Natural killer cell (primary cell): ENCODE data around the gene NUDT14. TPM values are rescaled to one million over a fixed set of nuclear protein-coding genes. Genes with fewer than 3 reads are reported as not detected.

Experiments
- ATAC-seq, 3 donors: fragments of 150-1000 bp in 2 of 3; fragments of 200-7000 bp in 1 of 3; cut with Tn5 transposase; 1 replicate in 1 of 3; 2 replicates in 2 of 3; pipeline ENCODE4 v1.10.0; 2021; ENCODE audit warnings: mild to moderate bottlenecking in 2 of 3, moderate library complexity in 2 of 3
- DNase-seq, 2 donors: peaks; one replicate each; pipeline versions ENCODE4 v3.0.0 to v3.0.0-alpha.2; 2013 to 2021; ENCODE audit warnings: mixed read lengths in 1 of 2
- H3K27ac ChIP-seq: one replicate; pipeline ENCODE4 v1.5.1; 2013; ENCODE audit warnings: mild to moderate bottlenecking, low read length
- H3K27me3 ChIP-seq: one replicate; pipeline ENCODE4 v1.6.1; 2013; ENCODE audit warnings: low read length; ENCODE audit not compliant: control insufficient read depth, insufficient read depth
- H3K36me3 ChIP-seq: one replicate; pipeline ENCODE4 v1.6.1; 2013; ENCODE audit warnings: low read length; ENCODE audit not compliant: control insufficient read depth, insufficient read depth
- H3K4me1 ChIP-seq: one replicate; pipeline ENCODE4 v1.6.1; 2013; ENCODE audit warnings: low read length; ENCODE audit not compliant: control insufficient read depth, insufficient read depth
- H3K4me3 ChIP-seq: one replicate; pipeline ENCODE4 v1.5.1; 2013; ENCODE audit warnings: low read length
- H3K9me3 ChIP-seq: one replicate; pipeline ENCODE4 v1.6.1; 2013; ENCODE audit warnings: low read length; ENCODE audit not compliant: control insufficient read depth, insufficient read depth
- H3K27ac Mint-ChIP-seq, 2 donors: one replicate each; pipeline ENCODE4 v1.8.0; 2022; ENCODE audit warnings: mild to moderate bottlenecking in 2 of 2, mixed read lengths in 2 of 2, moderate library complexity in 1 of 2
- H3K27me3 Mint-ChIP-seq, 2 donors: one replicate each; pipeline ENCODE4 v1.8.0; 2022; ENCODE audit warnings: low read depth in 2 of 2, mixed read lengths in 2 of 2
- H3K36me3 Mint-ChIP-seq: one replicate; pipeline ENCODE4 v1.8.0; 2022; ENCODE audit warnings: mixed read lengths
- H3K4me1 Mint-ChIP-seq, 2 donors: one replicate each; pipeline ENCODE4 v1.8.0; 2022; ENCODE audit warnings: mixed read lengths in 2 of 2
- H3K4me3 Mint-ChIP-seq: one replicate; pipeline ENCODE4 v1.8.0; 2022; ENCODE audit warnings: mild to moderate bottlenecking, moderate library complexity, mixed read lengths
- H3K9me3 Mint-ChIP-seq, 2 donors: one replicate each; pipeline ENCODE4 v1.8.0; 2022; ENCODE audit warnings: mixed read lengths in 2 of 2
- CTCF ChIP-seq: fragments of 200-600 bp; IDR thresholded peaks from one replicate; pipeline ENCODE4 v1.8.0; 2022; ENCODE audit warnings: antibody characterized with exemption
- WGBS: methylation state at CpG from one replicate; pipeline ENCODE4 v1.1.7; 2013; ENCODE audit warnings: missing lambda C conversion rate; ENCODE audit not compliant: insufficient coverage; 5-methylcytosine and 5-hydroxymethylcytosine counted together
- intact Hi-C: fragments of 100-400 bp; cut with micrococcal nuclease; formaldehyde crosslinking; loops from one replicate; pipeline ENCODE4 v1.14.2; 2022
- total RNA-seq, 4 donors: library from RNA; stranded (reverse); fragments of 120-200 nt in 1 of 4; gene quantifications; one replicate each; pipeline versions ENCODE4 v1.2.3 to v1.2.4, GENCODE V29; 2013 to 2022

Gene NUDT14
- total RNA-seq, 3 donors from 2014 or later (not counting 1 experiment from before 2014, with no cell fraction given), result 16.0 to 32.9 (median 22.8) TPM

GRCh38 chr14:105155071-105155651, 26.0 kb downstream of the NUDT14 start:
- intact Hi-C loops, result no loop called here
- Mint-ChIP-seq H3K27ac (no peak overlapping the region), H3K9me3 (no peaks in the 10 kb centered on the region), H3K4me1 (no peaks in the 10 kb centered on the region), H3K4me3 (no peak overlapping the region), H3K27me3 (no peaks in the 10 kb centered on the region), H3K36me3 (no peaks in the 10 kb centered on the region)
- ATAC-seq (no peak), DNase-seq (no peak)
- WGBS, result 92% methylated on average over 24 of the region's 24 CpGs
- no peaks in the 10 kb centered on the region for H3K9me3 ChIP-seq
- H3K36me3 ChIP-seq, result no peaks in the 10 kb centered on the region
- peaks cover 6% of the 10 kb centered on the region for H3K4me1 ChIP-seq
- TF ChIP-seq CTCF, result no peak
- no peak overlapping the region for H3K27ac ChIP-seq
- H3K27me3 ChIP-seq, result no peaks in the 10 kb centered on the region
- H3K4me3 ChIP-seq, result no peak overlapping the region

GRCh38 chr14:105154476-105154871, 26.6 kb downstream of the NUDT14 start:
- H3K4me3 Mint-ChIP-seq, result no peak overlapping the region
- H3K36me3 ChIP-seq, result no peaks in the 10 kb centered on the region
- WGBS, result 75% methylated on average over 12 of the region's 12 CpGs
- H3K4me1 ChIP-seq, result peaks cover 6% of the 10 kb centered on the region
- DNase-seq (no peak), ATAC-seq (no peak)
- no peak overlapping the region for H3K27ac ChIP-seq
- H3K9me3 Mint-ChIP-seq, result no peaks in the 10 kb centered on the region
- H3K36me3 Mint-ChIP-seq, result no peaks in the 10 kb centered on the region
- intact Hi-C loops, result no loop called here
- H3K27me3 Mint-ChIP-seq, result no peaks in the 10 kb centered on the region
- H3K4me1 Mint-ChIP-seq, result no peaks in the 10 kb centered on the region
- H3K27me3 ChIP-seq, result no peaks in the 10 kb centered on the region
- no peak overlapping the region for H3K4me3 ChIP-seq
- TF ChIP-seq CTCF, result no peak
- H3K27ac Mint-ChIP-seq, result no peak overlapping the region
- H3K9me3 ChIP-seq, result no peaks in the 10 kb centered on the region

- Histone ChIP-seq H3K36me3 (no peaks in the 10 kb centered on the region), H3K4me3 (no peak overlapping the region), H3K27me3 (no peaks in the 10 kb centered on the region), H3K27ac (no peak overlapping the region), H3K4me1 (peaks cover 6% of the 10 kb centered on the region), H3K9me3 (no peaks in the 10 kb centered on the region)
- no peak overlapping the region for H3K4me3 Mint-ChIP-seq
- TF ChIP-seq CTCF, result no peak
- intact Hi-C loops, result no loop called here
- ATAC-seq, result no peak
- no peak overlapping the region for H3K27ac Mint-ChIP-seq
- no peaks in the 10 kb centered on the region for H3K9me3 Mint-ChIP-seq
- H3K36me3 Mint-ChIP-seq, result no peaks in the 10 kb centered on the region
- H3K4me1 Mint-ChIP-seq, result no peaks in the 10 kb centered on the region
- no peak for DNase-seq
- 88% methylated on average over 26 of the region's 26 CpGs for WGBS
- H3K27me3 Mint-ChIP-seq, result no peaks in the 10 kb centered on the region
These were observed 27.2 kb downstream of the NUDT14 start for GRCh38 chr14:105153739-105154475.
